HEK293 (cell line): ENCODE data around the gene GRAP2.
A peak's percentile ranks its signal among the peaks of the same experiment; 100 is the strongest.

Experiments
- CTCF ChIA-PET: fragments of 350-600 bp; formaldehyde crosslinking; extraction: SDS; loops from one replicate; lab custom pipeline; 2021; ENCODE audit warnings: antibody characterized with exemption; lab: Yijun Ruan, JAX
- POLR2A ChIA-PET: fragments of 300-600 bp; formaldehyde crosslinking; extraction: SDS; loops from one replicate; lab custom pipeline; 2020; ENCODE audit warnings: antibody characterized with exemption, inconsistent platforms; lab: Yijun Ruan, JAX
- H3K27ac ChIP-seq: fragments of 200-500 bp; sonication (Bioruptor generic); 2 replicates; pipeline ENCODE4 v1.5.1; 2014; ENCODE audit warnings: low read depth, low read length, control low read depth, inconsistent platforms; ENCODE audit errors: extremely low read depth
- H3K36me3 ChIP-seq, 2 experiments: fragments of 200-500 bp in 1 of 2; sonication (Bioruptor generic) in 1 of 2; 1 replicate in 1 of 2; 2 replicates in 1 of 2; pipeline ENCODE4 v1.5.1; 2014 to 2017; ENCODE audit warnings: inconsistent platforms in 2 of 2, low read length in 2 of 2; ENCODE audit not compliant: control insufficient read depth in 2 of 2, insufficient read depth in 1 of 2
- H3K4me1 ChIP-seq: fragments of 200-500 bp; sonication (Bioruptor generic); 2 replicates; pipeline ENCODE4 v1.5.1; 2014; ENCODE audit warnings: mild to moderate bottlenecking, low read length, inconsistent platforms; ENCODE audit not compliant: control insufficient read depth, insufficient read depth
- H3K4me3 ChIP-seq: 2 replicates; pipeline ENCODE4 v1.5.1; 2011; ENCODE audit warnings: low read depth, mild to moderate bottlenecking, control low read depth, low read length, moderate library complexity
- H3K9me3 ChIP-seq: fragments of 200-500 bp; sonication (Bioruptor generic); 2 replicates; pipeline ENCODE4 v1.5.1; 2014; ENCODE audit warnings: low read depth, low read length, inconsistent platforms; ENCODE audit not compliant: control insufficient read depth, insufficient read depth
- GLIS1 ChIP-seq: fragments of 450-650 bp; formaldehyde crosslinking; IDR thresholded peaks from 2 replicates; pipeline ENCODE4 v1.5.1; 2016; ENCODE audit warnings: missing biosample characterization, missing genetic modification characterization
- HOXC10 ChIP-seq: sonication (generic); formaldehyde crosslinking; IDR thresholded peaks from 2 replicates; pipeline ENCODE4 v1.8.1; 2023; ENCODE audit warnings: mild to moderate bottlenecking, missing genetic modification reagents
- IKZF3 ChIP-seq: fragments of 450-650 bp; IDR thresholded peaks from 2 replicates; pipeline ENCODE4 v1.5.0; 2018; ENCODE audit warnings: missing biosample characterization, mild to moderate bottlenecking, missing genetic modification characterization, moderate library complexity
- ZBTB17 ChIP-seq: fragments of 450-650 bp; formaldehyde crosslinking; IDR thresholded peaks from 2 replicates; pipeline ENCODE4 v1.5.1; 2016; ENCODE audit warnings: missing biosample characterization, missing genetic modification characterization
- ZIC2 ChIP-seq: fragments of 450-650 bp; formaldehyde crosslinking; IDR thresholded peaks from 2 replicates; pipeline ENCODE4 v1.5.1; 2016; ENCODE audit warnings: missing biosample characterization, missing genetic modification characterization
- ZNF175 ChIP-seq: fragments of 450-650 bp; formaldehyde crosslinking; IDR thresholded peaks from 2 replicates; pipeline ENCODE4 v1.5.1; 2016; ENCODE audit warnings: missing biosample characterization, missing genetic modification characterization
- ZNF335 ChIP-seq: fragments of 450-650 bp; formaldehyde crosslinking; conservative IDR thresholded peaks from 2 replicates; pipeline ENCODE4 v1.5.1; 2016; ENCODE audit warnings: missing biosample characterization, missing genetic modification characterization
- ZNF530 ChIP-seq: fragments of 450-650 bp; formaldehyde crosslinking; IDR thresholded peaks from 2 replicates; pipeline ENCODE4 v1.5.1; 2016; ENCODE audit warnings: low read depth, missing biosample characterization, missing genetic modification characterization
- ZNF623 ChIP-seq: fragments of 450-650 bp; formaldehyde crosslinking; IDR thresholded peaks from 2 replicates; pipeline ENCODE4 v1.5.1; 2016; ENCODE audit warnings: missing biosample characterization, missing genetic modification characterization
- ZNF664 ChIP-seq: fragments of 450-650 bp; formaldehyde crosslinking; IDR thresholded peaks from 2 replicates; pipeline ENCODE4 v1.5.1; 2016; ENCODE audit warnings: missing biosample characterization, missing genetic modification characterization
- ZNF670 ChIP-seq: fragments of 450-650 bp; formaldehyde crosslinking; IDR thresholded peaks from 2 replicates; pipeline ENCODE4 v1.5.1; 2016; ENCODE audit warnings: missing biosample characterization, missing genetic modification characterization, low read depth
- ZNF701 ChIP-seq: fragments of 450-650 bp; formaldehyde crosslinking; IDR thresholded peaks from 2 replicates; pipeline ENCODE4 v1.5.1; 2016; ENCODE audit warnings: missing biosample characterization, missing genetic modification characterization
- ZNF791 ChIP-seq: fragments of 450-650 bp; formaldehyde crosslinking; IDR thresholded peaks from 2 replicates; pipeline ENCODE4 v1.5.1; 2016; ENCODE audit warnings: missing biosample characterization, missing genetic modification characterization
- TF ChIP-seq, protein P1 (sequence below): fragments of 450-650 bp; formaldehyde crosslinking; IDR thresholded peaks from 2 replicates; pipeline ENCODE4 v1.5.1; 2016; ENCODE audit warnings: missing biosample characterization, missing genetic modification characterization
- TF ChIP-seq, protein P2 (sequence below): fragments of 450-650 bp; formaldehyde crosslinking; IDR thresholded peaks from 2 replicates; pipeline ENCODE4 v1.5.1; 2016; ENCODE audit warnings: missing biosample characterization, missing genetic modification characterization
- TF ChIP-seq, protein P3 (sequence below): fragments of 450-650 bp; formaldehyde crosslinking; IDR thresholded peaks from 2 replicates; pipeline ENCODE4 v1.5.1; 2016; ENCODE audit warnings: missing biosample characterization, missing genetic modification characterization

The GRAP2 gene

DNA sequence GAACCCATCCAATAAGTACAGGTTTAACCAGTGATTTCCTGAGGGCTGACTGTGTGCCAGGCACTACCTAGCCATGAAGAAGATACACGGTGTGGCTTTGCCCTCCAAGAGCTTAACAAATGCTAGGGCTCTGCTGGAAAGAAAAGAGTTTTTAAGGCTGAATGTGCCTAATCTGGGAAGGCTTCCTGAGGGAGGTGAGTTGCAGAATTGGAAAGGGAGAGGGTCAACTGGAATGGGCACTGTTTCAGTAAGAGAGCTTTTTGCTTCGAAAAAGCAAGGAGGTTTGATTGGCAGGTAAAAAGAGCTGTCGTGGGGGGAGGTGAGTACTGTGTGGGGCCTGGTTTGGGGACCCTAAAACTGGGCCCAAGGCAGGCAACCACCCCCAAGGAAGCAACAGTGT lies 96.5 kb downstream of the GRAP2 start:
- Histone ChIP-seq H3K36me3 (no peaks in the 10 kb centered on the region), H3K9me3 (no peaks in the 10 kb centered on the region), H3K27ac (no peak overlapping the region), H3K4me1 (0 out of 2 replicates have a peak, but pooled peaks cover 8% of the 10 kb centered on the region), H3K4me3 (no peak overlapping the region)
- TF ChIP-seq ZNF530 (tag by site-specific recombination) (no peak), ZBTB17 (tag by site-specific recombination) (no peak), ZNF175 (tag by site-specific recombination) (no peak), ZNF701 (no peak), ZNF664 (tag by site-specific recombination) (no peak), HOXC10 (no peak), ZNF670 (no peak)
- TF ChIP-seq, protein P1, sequence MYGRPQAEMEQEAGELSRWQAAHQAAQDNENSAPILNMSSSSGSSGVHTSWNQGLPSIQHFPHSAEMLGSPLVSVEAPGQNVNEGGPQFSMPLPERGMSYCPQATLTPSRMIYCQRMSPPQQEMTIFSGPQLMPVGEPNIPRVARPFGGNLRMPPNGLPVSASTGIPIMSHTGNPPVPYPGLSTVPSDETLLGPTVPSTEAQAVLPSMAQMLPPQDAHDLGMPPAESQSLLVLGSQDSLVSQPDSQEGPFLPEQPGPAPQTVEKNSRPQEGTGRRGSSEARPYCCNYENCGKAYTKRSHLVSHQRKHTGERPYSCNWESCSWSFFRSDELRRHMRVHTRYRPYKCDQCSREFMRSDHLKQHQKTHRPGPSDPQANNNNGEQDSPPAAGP (tag by site-specific recombination), result no peak
- TF ChIP-seq, protein P2, sequence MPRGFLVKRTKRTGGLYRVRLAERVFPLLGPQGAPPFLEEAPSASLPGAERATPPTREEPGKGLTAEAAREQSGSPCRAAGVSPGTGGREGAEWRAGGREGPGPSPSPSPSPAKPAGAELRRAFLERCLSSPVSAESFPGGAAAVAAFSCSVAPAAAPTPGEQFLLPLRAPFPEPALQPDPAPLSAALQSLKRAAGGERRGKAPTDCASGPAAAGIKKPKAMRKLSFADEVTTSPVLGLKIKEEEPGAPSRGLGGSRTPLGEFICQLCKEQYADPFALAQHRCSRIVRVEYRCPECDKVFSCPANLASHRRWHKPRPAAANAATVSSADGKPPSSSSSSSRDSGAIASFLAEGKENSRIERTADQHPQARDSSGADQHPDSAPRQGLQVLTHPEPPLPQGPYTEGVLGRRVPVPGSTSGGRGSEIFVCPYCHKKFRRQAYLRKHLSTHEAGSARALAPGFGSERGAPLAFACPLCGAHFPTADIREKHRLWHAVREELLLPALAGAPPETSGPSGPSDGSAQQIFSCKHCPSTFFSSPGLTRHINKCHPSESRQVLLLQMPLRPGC (tag by site-specific recombination), result no peak
- ChIA-PET POLR2A (interaction anchor here (1.4 kb wide), 1 partner anchor 47 kb away, joined by 5 read pairs; no protein-coding TSS in a partner anchor), CTCF (interaction anchor here (0.6 to 1.1 kb wide), 7 partner anchors 27 to 501 kb away, joined by 3 to 4 read pairs (median 3); no protein-coding TSS in a partner anchor)

DNA sequence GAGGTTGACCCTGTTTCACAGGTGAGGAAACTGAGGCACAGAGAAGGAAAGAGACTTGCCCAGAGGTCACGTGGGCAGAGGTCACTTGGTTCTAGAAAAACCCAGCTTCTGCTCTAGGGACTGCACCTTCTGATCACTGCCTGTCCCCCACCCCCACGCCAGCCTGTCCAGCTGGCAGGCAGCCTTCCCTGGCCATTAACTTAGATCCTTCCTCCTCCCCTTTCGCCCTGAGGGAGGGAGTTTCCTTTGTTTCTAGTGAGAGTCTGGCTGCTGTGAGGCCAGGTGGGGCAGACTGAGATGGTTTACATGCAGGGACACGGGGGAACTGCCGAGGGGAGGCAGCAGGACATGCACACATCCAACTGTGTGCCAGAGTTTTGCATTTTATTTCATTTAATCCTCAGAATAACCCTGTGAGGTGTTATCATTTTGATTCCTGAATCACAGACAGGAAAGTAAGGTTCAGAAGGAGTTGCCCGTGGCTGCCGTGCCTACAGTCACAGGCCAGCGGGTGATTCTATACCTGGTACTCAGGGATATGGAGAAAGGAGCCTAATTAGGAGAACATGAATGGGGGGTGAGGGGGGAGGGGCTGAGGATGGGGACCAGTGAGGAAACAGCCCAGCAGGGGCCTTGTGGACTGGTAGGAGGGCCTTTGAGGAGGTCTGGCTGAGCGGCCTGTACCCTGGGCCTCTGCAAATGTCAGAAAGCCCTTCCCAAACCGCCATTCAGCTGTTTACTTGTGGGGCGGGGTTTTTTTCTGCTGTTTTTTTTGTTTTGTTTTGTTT lies 97.2 kb downstream of the GRAP2 start:
- Histone ChIP-seq H3K9me3 (no peaks in the 10 kb centered on the region), H3K36me3 (no peaks in the 10 kb centered on the region), H3K4me1 (0 out of 2 replicates have a peak, but pooled peaks cover 8% of the 10 kb centered on the region), H3K4me3 (no peak overlapping the region), H3K27ac (no peak overlapping the region)
- CTCF ChIA-PET, result interaction anchor here (0.6 to 1.1 kb wide), 2 partner anchors 113 to 130 kb away, joined by 3 read pairs; no protein-coding TSS in a partner anchor
- POLR2A ChIA-PET, result interaction anchor here (1.4 kb wide), 1 partner anchor 46 kb away, joined by 5 read pairs; no protein-coding TSS in a partner anchor
- TF ChIP-seq IKZF3 (tag by site-specific recombination) (0 out of 2 replicates have a peak, but pooled peaks have one; percentile 19), ZNF335 (tag by site-specific recombination) (0 out of 2 replicates have a peak, but pooled peaks have one; percentile 24), ZNF623 (tag by site-specific recombination) (no peak), GLIS1 (tag by site-specific recombination) (peak; percentile 39; the same call in 1 of the 2 replicates), ZIC2 (tag by site-specific recombination) (peak; percentile 80), ZNF791 (tag by site-specific recombination) (no peak)
- TF ChIP-seq, protein P2 (tag by site-specific recombination), result no peak
- TF ChIP-seq, protein P3, sequence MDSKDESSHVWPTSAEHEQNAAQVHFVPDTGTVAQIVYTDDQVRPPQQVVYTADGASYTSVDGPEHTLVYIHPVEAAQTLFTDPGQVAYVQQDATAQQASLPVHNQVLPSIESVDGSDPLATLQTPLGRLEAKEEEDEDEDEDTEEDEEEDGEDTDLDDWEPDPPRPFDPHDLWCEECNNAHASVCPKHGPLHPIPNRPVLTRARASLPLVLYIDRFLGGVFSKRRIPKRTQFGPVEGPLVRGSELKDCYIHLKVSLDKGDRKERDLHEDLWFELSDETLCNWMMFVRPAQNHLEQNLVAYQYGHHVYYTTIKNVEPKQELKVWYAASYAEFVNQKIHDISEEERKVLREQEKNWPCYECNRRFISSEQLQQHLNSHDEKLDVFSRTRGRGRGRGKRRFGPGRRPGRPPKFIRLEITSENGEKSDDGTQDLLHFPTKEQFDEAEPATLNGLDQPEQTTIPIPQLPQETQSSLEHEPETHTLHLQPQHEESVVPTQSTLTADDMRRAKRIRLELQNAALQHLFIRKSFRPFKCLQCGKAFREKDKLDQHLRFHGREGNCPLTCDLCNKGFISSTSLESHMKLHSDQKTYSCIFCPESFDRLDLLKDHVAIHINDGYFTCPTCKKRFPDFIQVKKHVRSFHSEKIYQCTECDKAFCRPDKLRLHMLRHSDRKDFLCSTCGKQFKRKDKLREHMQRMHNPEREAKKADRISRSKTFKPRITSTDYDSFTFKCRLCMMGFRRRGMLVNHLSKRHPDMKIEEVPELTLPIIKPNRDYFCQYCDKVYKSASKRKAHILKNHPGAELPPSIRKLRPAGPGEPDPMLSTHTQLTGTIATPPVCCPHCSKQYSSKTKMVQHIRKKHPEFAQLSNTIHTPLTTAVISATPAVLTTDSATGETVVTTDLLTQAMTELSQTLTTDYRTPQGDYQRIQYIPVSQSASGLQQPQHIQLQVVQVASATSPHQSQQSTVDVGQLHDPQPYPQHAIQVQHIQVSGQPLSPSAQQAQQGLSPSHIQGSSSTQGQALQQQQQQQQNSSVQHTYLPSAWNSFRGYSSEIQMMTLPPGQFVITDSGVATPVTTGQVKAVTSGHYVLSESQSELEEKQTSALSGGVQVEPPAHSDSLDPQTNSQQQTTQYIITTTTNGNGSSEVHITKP (tag by site-specific recombination), result peak; percentile 40; the same call in 1 of the 2 replicates
